Mesenchymal stem cell (in vitro differentiated cells and primary cell): ENCODE results near the gene DPYSL5.

ENCODE experiments used
- DNase-seq: peaks from one replicate; pipeline ENCODE4 v3.0.0-alpha.2; 2013
- H2AFZ ChIP-seq: one replicate; pipeline ENCODE4 v1.6.1; 2013; ENCODE audit warnings: low read depth, mild to moderate bottlenecking, control low read depth, inconsistent platforms, low read length, moderate library complexity
- H2AK5ac ChIP-seq: 2 replicates; pipeline ENCODE4 v1.6.1; 2013; ENCODE audit warnings: low read length, moderate library complexity, mild to moderate bottlenecking, inconsistent platforms; ENCODE audit not compliant: severe bottlenecking
- H2BK120ac ChIP-seq: one replicate; pipeline ENCODE4 v1.6.1; 2013; ENCODE audit warnings: low read depth, mild to moderate bottlenecking, inconsistent platforms, low read length, moderate library complexity
- H2BK12ac ChIP-seq, 2 experiments: one replicate each; pipeline ENCODE4 v1.6.1; 2013; ENCODE audit warnings: inconsistent platforms in 2 of 2, low read length in 2 of 2, mild to moderate bottlenecking in 2 of 2, moderate library complexity in 2 of 2, control low read depth in 1 of 2
- H2BK15ac ChIP-seq: one replicate; pipeline ENCODE4 v1.6.1; 2013; ENCODE audit warnings: mild to moderate bottlenecking, low read depth, inconsistent platforms; ENCODE audit not compliant: poor library complexity, severe bottlenecking
- H2BK5ac ChIP-seq: 2 replicates; pipeline ENCODE4 v1.6.1; 2013; ENCODE audit warnings: low read depth, mild to moderate bottlenecking, low read length, control low read depth, inconsistent platforms; ENCODE audit not compliant: poor library complexity, severe bottlenecking
- H3K14ac ChIP-seq, 2 experiments: one replicate each; pipeline ENCODE4 v1.6.1; 2013; ENCODE audit warnings: inconsistent platforms in 2 of 2, low read length in 2 of 2, control low read depth in 1 of 2, mild to moderate bottlenecking in 1 of 2, moderate library complexity in 1 of 2
- H3K18ac ChIP-seq, 2 experiments: one replicate each; pipeline ENCODE4 v1.6.1; 2013; ENCODE audit warnings: inconsistent platforms in 2 of 2, low read length in 2 of 2, control low read depth in 1 of 2, low read depth in 1 of 2, mild to moderate bottlenecking in 1 of 2
- H3K23ac ChIP-seq, 2 experiments: one replicate each; pipeline ENCODE4 v1.6.1; 2013; ENCODE audit warnings: inconsistent platforms in 2 of 2, low read length in 2 of 2, mild to moderate bottlenecking in 2 of 2, moderate library complexity in 2 of 2, control low read depth in 1 of 2
- H3K27ac ChIP-seq: 2 replicates; pipeline ENCODE4 v1.5.1; 2013; ENCODE audit warnings: mild to moderate bottlenecking, moderate library complexity, low read length, control low read depth, inconsistent platforms; ENCODE audit not compliant: poor library complexity, severe bottlenecking
- H3K27me3 ChIP-seq, 2 experiments: 2 replicates each; pipeline versions ENCODE4 v1.6.1 to v1.7.0; 2013; ENCODE audit warnings: low read length in 2 of 2, mild to moderate bottlenecking in 2 of 2, moderate library complexity in 2 of 2, control low read depth in 1 of 2, inconsistent platforms in 1 of 2; ENCODE audit not compliant: control insufficient read depth in 1 of 2, insufficient read depth in 1 of 2
- H3K36me3 ChIP-seq, 2 experiments: 2 replicates each; pipeline versions ENCODE4 v1.6.1 to v1.7.0; 2013; ENCODE audit warnings: low read length in 2 of 2, control low read depth in 1 of 2, inconsistent platforms in 1 of 2, low read depth in 1 of 2, mild to moderate bottlenecking in 1 of 2; ENCODE audit not compliant: insufficient read depth in 2 of 2, control insufficient read depth in 1 of 2
- H3K4ac ChIP-seq, 2 experiments: one replicate each; pipeline ENCODE4 v1.6.1; 2013; ENCODE audit warnings: inconsistent platforms in 2 of 2, low read length in 2 of 2, mild to moderate bottlenecking in 2 of 2, moderate library complexity in 2 of 2, control low read depth in 1 of 2, low read depth in 1 of 2
- H3K4me1 ChIP-seq: 2 replicates; pipeline ENCODE4 v1.6.1; 2013; ENCODE audit warnings: low read depth, low read length, control low read depth; ENCODE audit not compliant: control insufficient read depth, insufficient read depth
- H3K4me2 ChIP-seq: 2 replicates; pipeline ENCODE4 v1.6.1; 2013; ENCODE audit warnings: low read length, mild to moderate bottlenecking, inconsistent platforms; ENCODE audit not compliant: poor library complexity, severe bottlenecking
- H3K4me3 ChIP-seq, 2 experiments: 2 replicates each; pipeline versions ENCODE4 v1.5.1 to v1.7.0; 2013; ENCODE audit warnings: low read length in 2 of 2, mild to moderate bottlenecking in 2 of 2, control low read depth in 1 of 2, low read depth in 1 of 2; ENCODE audit not compliant: insufficient read depth in 1 of 2
- H3K79me1 ChIP-seq: replicated peaks from 2 replicates; pipeline ENCODE4 v1.6.1; 2013; ENCODE audit warnings: mild to moderate bottlenecking, control low read depth, low read length, inconsistent platforms; ENCODE audit not compliant: poor library complexity, severe bottlenecking
- H3K9ac ChIP-seq: 2 replicates; pipeline ENCODE4 v1.7.0; 2013; ENCODE audit warnings: mild to moderate bottlenecking, low read length, moderate library complexity
- H3K9me3 ChIP-seq: 2 replicates; pipeline ENCODE4 v1.7.0; 2013; ENCODE audit warnings: mild to moderate bottlenecking, low read length; ENCODE audit not compliant: control insufficient read depth
- H4K8ac ChIP-seq: one replicate; pipeline ENCODE4 v1.6.1; 2013; ENCODE audit warnings: inconsistent platforms, mild to moderate bottlenecking, low read length, moderate library complexity
- H4K91ac ChIP-seq: one replicate; pipeline ENCODE4 v1.6.1; 2013; ENCODE audit warnings: mild to moderate bottlenecking, low read length, inconsistent platforms
- WGBS: methylation state at CpG from one replicate; pipeline ENCODE4 v1.1.7; 2013; ENCODE audit warnings: mixed read lengths; 5-methylcytosine and 5-hydroxymethylcytosine counted together

DPYSL5 gene

GRCh38 chr2:26818255-26818654 is 29.7 kb upstream of the DPYSL5 start:
- no peak overlapping the region for H3K9ac ChIP-seq
- no peak overlapping the region for H3K14ac ChIP-seq
- H3K4ac ChIP-seq = no peak overlapping the region
- DNase-seq = no peak
- no peak overlapping the region for H4K8ac ChIP-seq
- no peak overlapping the region for H2AK5ac ChIP-seq
- H3K79me1 ChIP-seq = no peaks in the 10 kb centered on the region
- H3K9me3 ChIP-seq = no peaks in the 10 kb centered on the region
- WGBS = 90% methylated on average over 5 of the region's 5 CpGs
- H3K4me1 ChIP-seq = no peaks in the 10 kb centered on the region
- H3K4me2 ChIP-seq = no peak overlapping the region
- H3K4me3 ChIP-seq = no peak overlapping the region
- no peak overlapping the region for H4K91ac ChIP-seq
- no peak overlapping the region for H2BK15ac ChIP-seq
- no peak overlapping the region for H2BK5ac ChIP-seq
- no peak overlapping the region for H2BK120ac ChIP-seq
- no peak overlapping the region for H2BK12ac ChIP-seq
- H3K36me3 ChIP-seq = no peaks in the 10 kb centered on the region
- H3K18ac ChIP-seq = no peak overlapping the region
- peaks cover 15 to 35% of the 10 kb centered on the region in 2 experiments for H3K27me3 ChIP-seq
- no peak overlapping the region for H2AFZ ChIP-seq
- H3K27ac ChIP-seq = no peak overlapping the region
- H3K23ac ChIP-seq = no peak overlapping the region

GRCh38 chr2:26818972-26819371 is 29.0 kb upstream of the DPYSL5 start:
- Histone ChIP-seq H3K9me3 (no peaks in the 10 kb centered on the region), H3K18ac (no peak overlapping the region), H3K9ac (no peak overlapping the region), H2BK12ac (no peak overlapping the region), H4K91ac (no peak overlapping the region), H3K4me3 (no peak overlapping the region), H2BK120ac (no peak overlapping the region), H3K14ac (peak overlapping the region in 1 of 2 experiments; percentile 48), H3K4me1 (no peaks in the 10 kb centered on the region), H3K4me2 (no peak overlapping the region), H3K27ac (no peak overlapping the region), H3K79me1 (no peaks in the 10 kb centered on the region), H2AK5ac (no peak overlapping the region), H2AFZ (no peak overlapping the region), H2BK5ac (no peak overlapping the region), H3K4ac (no peak overlapping the region), H4K8ac (no peak overlapping the region), H2BK15ac (no peak overlapping the region), H3K23ac (no peak overlapping the region), H3K27me3 (peaks cover 11 to 31% of the 10 kb centered on the region in 2 experiments), H3K36me3 (no peaks in the 10 kb centered on the region)
- DNase-seq = no peak
- WGBS = 83% methylated on average over 6 of the region's 6 CpGs

GRCh38 chr2:26820932-26821331 is 27.0 kb upstream of the DPYSL5 start:
- peaks cover 11 to 31% of the 10 kb centered on the region in 2 experiments for H3K27me3 ChIP-seq
- DNase-seq = no peak
- H2BK120ac ChIP-seq = no peak overlapping the region
- H2BK5ac ChIP-seq = no peak overlapping the region
- H2AFZ ChIP-seq = no peak overlapping the region
- no peaks in the 10 kb centered on the region for H3K36me3 ChIP-seq
- H3K18ac ChIP-seq = no peak overlapping the region
- no peak overlapping the region for H2AK5ac ChIP-seq
- H4K91ac ChIP-seq = no peak overlapping the region
- no peaks in the 10 kb centered on the region for H3K9me3 ChIP-seq
- no peak overlapping the region for H3K4ac ChIP-seq
- H3K14ac ChIP-seq = no peak overlapping the region
- H3K4me1 ChIP-seq = no peaks in the 10 kb centered on the region
- H2BK12ac ChIP-seq = no peak overlapping the region
- H3K23ac ChIP-seq = no peak overlapping the region
- no peak overlapping the region for H4K8ac ChIP-seq
- H2BK15ac ChIP-seq = no peak overlapping the region
- H3K27ac ChIP-seq = no peak overlapping the region
- H3K4me3 ChIP-seq = no peak overlapping the region
- H3K79me1 ChIP-seq = no peaks in the 10 kb centered on the region
- no peak overlapping the region for H3K4me2 ChIP-seq
- H3K9ac ChIP-seq = no peak overlapping the region
- WGBS = 87% methylated on average over 5 of the region's 7 CpGs

GRCh38 chr2:26822877-26823276 is 25.1 kb upstream of the DPYSL5 start:
- no peak overlapping the region for H3K14ac ChIP-seq

More at GRCh38 chr2:26822877-26823276, 25.1 kb upstream of the DPYSL5 start:
- WGBS = 94% methylated on average over 6 of the region's 6 CpGs
- DNase-seq = no peak
- H2AFZ ChIP-seq = no peak overlapping the region
- no peak overlapping the region for H2BK5ac ChIP-seq
- no peak overlapping the region for H4K8ac ChIP-seq
- H2BK120ac ChIP-seq = no peak overlapping the region
- H3K79me1 ChIP-seq = no peaks in the 10 kb centered on the region
- H2BK15ac ChIP-seq = no peak overlapping the region
- no peak overlapping the region for H2AK5ac ChIP-seq
- H3K4me1 ChIP-seq = no peaks in the 10 kb centered on the region
- no peak overlapping the region for H3K23ac ChIP-seq
- no peaks in the 10 kb centered on the region for H3K9me3 ChIP-seq
- H4K91ac ChIP-seq = no peak overlapping the region
- no peak overlapping the region for H3K4ac ChIP-seq
- no peak overlapping the region for H3K4me3 ChIP-seq
- H2BK12ac ChIP-seq = no peak overlapping the region
- H3K27me3 ChIP-seq = peaks cover 11 to 31% of the 10 kb centered on the region in 2 experiments
- H3K27ac ChIP-seq = no peak overlapping the region
- H3K4me2 ChIP-seq = no peak overlapping the region
- H3K18ac ChIP-seq = no peak overlapping the region
- H3K9ac ChIP-seq = no peak overlapping the region
- no peaks in the 10 kb centered on the region for H3K36me3 ChIP-seq
